Measurements from ENCODE around the gene DRAXIN.

Gene DRAXIN

GRCh38 chr1:11688506-11688905, 3.0 kb upstream of the DRAXIN start:
- no peak for DNase-seq (ENCODE audit: low read depth in 2 of 2)

- DNase-seq (ENCODE audit: low read depth in 2 of 2), result no peak
Observed at GRCh38 chr1:11690397-11691301, 861 bp upstream of the DRAXIN start.

- DNase-seq (ENCODE audit: low read depth in 2 of 2), result no peak
Observed at GRCh38 chr1:11691928-11692711, 610 bp downstream of the DRAXIN start.

- DNase-seq (ENCODE audit: low read depth in 2 of 2), result peak; percentile 13 to 20
Observed at GRCh38 chr1:11693024-11693590, 1.6 kb downstream of the DRAXIN start.

- no peak for DNase-seq (ENCODE audit: low read depth in 2 of 2)
Observed at GRCh38 chr1:11693917-11694316, 2.4 kb downstream of the DRAXIN start.

GRCh38 chr1:11695861-11696260, 4.4 kb downstream of the DRAXIN start:
- no peak for DNase-seq (ENCODE audit: low read depth in 2 of 2)

- DNase-seq (ENCODE audit: low read depth in 2 of 2), result no peak
Observed at GRCh38 chr1:11697188-11697892, 5.8 kb downstream of the DRAXIN start.

- no peak for DNase-seq (ENCODE audit: low read depth in 2 of 2)
Observed at GRCh38 chr1:11697893-11698210, 6.3 kb downstream of the DRAXIN start.

- no peak for DNase-seq (ENCODE audit: low read depth in 2 of 2)
Observed at GRCh38 chr1:11700601-11701467, 9.3 kb downstream of the DRAXIN start.

GRCh38 chr1:11701551-11701961, 10.0 kb downstream of the DRAXIN start:
- DNase-seq (ENCODE audit: low read depth in 2 of 2), result no peak

GRCh38 chr1:11701981-11702803, 10.7 kb downstream of the DRAXIN start:
- no peak for DNase-seq (ENCODE audit: low read depth in 2 of 2)

GRCh38 chr1:11703357-11704193, 12.1 kb downstream of the DRAXIN start:
- no peak for DNase-seq (ENCODE audit: low read depth in 2 of 2)

- no peak for DNase-seq (ENCODE audit: low read depth in 2 of 2)
Observed at GRCh38 chr1:11704194-11704529, 12.7 kb downstream of the DRAXIN start.

- no peak for DNase-seq (ENCODE audit: low read depth in 2 of 2)
Observed at GRCh38 chr1:11704691-11705475, 13.4 kb downstream of the DRAXIN start.

- DNase-seq (ENCODE audit: low read depth in 2 of 2), result no peak
Observed at GRCh38 chr1:11705596-11705995, 14.1 kb downstream of the DRAXIN start.

GRCh38 chr1:11706292-11706691, 14.8 kb downstream of the DRAXIN start:
- DNase-seq (ENCODE audit: low read depth in 2 of 2), result no peak

- no peak for DNase-seq (ENCODE audit: low read depth in 2 of 2)
Observed at GRCh38 chr1:11707621-11708276, 16.2 kb downstream of the DRAXIN start.
